Suprapubic skin (tissue), 4 donors: ENCODE results near the gene FILIP1L. TPM values are rescaled to one million over a fixed set of nuclear protein-coding genes. Genes with fewer than 3 reads are reported as not detected.

Experiments used
- DNase-seq, 2 donors: peaks; one replicate each; pipeline ENCODE4 v3.0.0-alpha.2; 2019; ENCODE audit warnings: low spot score in 2 of 2
- H3K27ac ChIP-seq: fragments of 200-600 bp; sonication (generic); one replicate; pipeline ENCODE4 v1.5.1; 2019
- H3K27me3 ChIP-seq: fragments of 200-600 bp; sonication (generic); one replicate; pipeline ENCODE4 v1.5.1; 2019
- H3K36me3 ChIP-seq: fragments of 200-600 bp; sonication (generic); one replicate; pipeline ENCODE4 v1.5.1; 2019
- H3K4me1 ChIP-seq: fragments of 200-600 bp; sonication (generic); one replicate; pipeline ENCODE4 v1.5.1; 2019
- H3K4me3 ChIP-seq: fragments of 200-600 bp; sonication (generic); one replicate; pipeline ENCODE4 v1.5.1; 2019; ENCODE audit warnings: mild to moderate bottlenecking
- H3K9me3 ChIP-seq: fragments of 200-600 bp; sonication (generic); one replicate; pipeline ENCODE4 v1.5.1; 2019
- EP300 ChIP-seq: sonication (generic); formaldehyde crosslinking; IDR thresholded peaks from one replicate; pipeline ENCODE4 v1.6.1; 2017; ENCODE audit warnings: antibody characterized with exemption
- POLR2A ChIP-seq, 2 donors: fragments of 450-650 bp; IDR thresholded peaks; one replicate each; pipeline ENCODE4 v1.6.1; 2017; ENCODE audit warnings: antibody characterized with exemption in 2 of 2, mild to moderate bottlenecking in 2 of 2, moderate library complexity in 2 of 2
- POLR2AphosphoS5 ChIP-seq, 3 donors: sonication (generic); formaldehyde crosslinking; IDR thresholded peaks; one replicate each; pipeline ENCODE4 v1.6.1; 2017; ENCODE audit warnings: antibody characterized with exemption in 3 of 3
- WGBS: methylation state at CpG from one replicate; pipeline ENCODE4 v1.1.5; 2018; 5-methylcytosine and 5-hydroxymethylcytosine counted together
- total RNA-seq, 4 donors: library from RNA; depleted of rRNA; stranded (reverse); fragments of >200 nt; gene quantifications; one replicate each; pipeline ENCODE4 v1.1.0, GENCODE V29; 2016
- TF ChIP-seq, protein P1 (sequence below), 2 donors: fragments of 200-600 bp in 1 of 2; fragments of 450-650 bp in 1 of 2; sonication (generic) in 1 of 2; IDR thresholded peaks; one replicate each; pipeline ENCODE4 v1.5.1; 2016 to 2019; ENCODE audit warnings: antibody characterized with exemption in 2 of 2, mild to moderate bottlenecking in 1 of 2, moderate library complexity in 1 of 2

FILIP1L gene
- total RNA-seq, 4 donors from 2014 or later = 14.0 to 19.9 (median 15.9) TPM

DNA sequence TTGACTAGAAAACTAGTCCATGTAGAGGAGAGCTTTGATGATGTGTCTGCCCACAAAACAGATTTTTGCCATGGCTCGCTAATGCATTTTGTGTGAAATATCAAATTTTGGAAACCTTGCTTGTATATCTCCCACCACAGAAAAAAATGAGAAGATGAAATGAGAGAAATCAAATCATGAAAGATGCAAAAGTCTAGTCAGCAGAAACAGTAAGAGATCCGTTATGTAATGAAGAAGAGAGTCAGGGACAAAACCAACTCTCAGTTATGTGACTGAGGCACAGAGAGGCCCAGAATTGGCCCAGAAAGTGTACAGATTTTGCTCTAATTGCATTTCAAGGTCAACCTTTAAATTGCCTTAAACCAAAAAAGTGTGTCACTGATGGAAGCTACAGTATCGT, 107.0 kb downstream of the FILIP1L start:
- WGBS = 94% methylated on average over 3 of the region's 3 CpGs
- H3K36me3 ChIP-seq = no peaks in the 10 kb centered on the region
- no peaks in the 10 kb centered on the region for H3K27me3 ChIP-seq
- no peaks in the 10 kb centered on the region for H3K9me3 ChIP-seq
- no peak overlapping the region for H3K4me3 ChIP-seq
- no peak for DNase-seq
- TF ChIP-seq, protein P1, sequence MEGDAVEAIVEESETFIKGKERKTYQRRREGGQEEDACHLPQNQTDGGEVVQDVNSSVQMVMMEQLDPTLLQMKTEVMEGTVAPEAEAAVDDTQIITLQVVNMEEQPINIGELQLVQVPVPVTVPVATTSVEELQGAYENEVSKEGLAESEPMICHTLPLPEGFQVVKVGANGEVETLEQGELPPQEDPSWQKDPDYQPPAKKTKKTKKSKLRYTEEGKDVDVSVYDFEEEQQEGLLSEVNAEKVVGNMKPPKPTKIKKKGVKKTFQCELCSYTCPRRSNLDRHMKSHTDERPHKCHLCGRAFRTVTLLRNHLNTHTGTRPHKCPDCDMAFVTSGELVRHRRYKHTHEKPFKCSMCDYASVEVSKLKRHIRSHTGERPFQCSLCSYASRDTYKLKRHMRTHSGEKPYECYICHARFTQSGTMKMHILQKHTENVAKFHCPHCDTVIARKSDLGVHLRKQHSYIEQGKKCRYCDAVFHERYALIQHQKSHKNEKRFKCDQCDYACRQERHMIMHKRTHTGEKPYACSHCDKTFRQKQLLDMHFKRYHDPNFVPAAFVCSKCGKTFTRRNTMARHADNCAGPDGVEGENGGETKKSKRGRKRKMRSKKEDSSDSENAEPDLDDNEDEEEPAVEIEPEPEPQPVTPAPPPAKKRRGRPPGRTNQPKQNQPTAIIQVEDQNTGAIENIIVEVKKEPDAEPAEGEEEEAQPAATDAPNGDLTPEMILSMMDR (IDR thresholded peaks at IDR 0.05) = no peak
- TF ChIP-seq POLR2A (IDR thresholded peaks at IDR 0.05) = no peak
- no peak for TF ChIP-seq EP300
- TF ChIP-seq POLR2AphosphoS5 (IDR thresholded peaks at IDR 0.05) = no peak
- no peak overlapping the region for H3K27ac ChIP-seq
- peaks cover 37% of the 10 kb centered on the region for H3K4me1 ChIP-seq

DNA sequence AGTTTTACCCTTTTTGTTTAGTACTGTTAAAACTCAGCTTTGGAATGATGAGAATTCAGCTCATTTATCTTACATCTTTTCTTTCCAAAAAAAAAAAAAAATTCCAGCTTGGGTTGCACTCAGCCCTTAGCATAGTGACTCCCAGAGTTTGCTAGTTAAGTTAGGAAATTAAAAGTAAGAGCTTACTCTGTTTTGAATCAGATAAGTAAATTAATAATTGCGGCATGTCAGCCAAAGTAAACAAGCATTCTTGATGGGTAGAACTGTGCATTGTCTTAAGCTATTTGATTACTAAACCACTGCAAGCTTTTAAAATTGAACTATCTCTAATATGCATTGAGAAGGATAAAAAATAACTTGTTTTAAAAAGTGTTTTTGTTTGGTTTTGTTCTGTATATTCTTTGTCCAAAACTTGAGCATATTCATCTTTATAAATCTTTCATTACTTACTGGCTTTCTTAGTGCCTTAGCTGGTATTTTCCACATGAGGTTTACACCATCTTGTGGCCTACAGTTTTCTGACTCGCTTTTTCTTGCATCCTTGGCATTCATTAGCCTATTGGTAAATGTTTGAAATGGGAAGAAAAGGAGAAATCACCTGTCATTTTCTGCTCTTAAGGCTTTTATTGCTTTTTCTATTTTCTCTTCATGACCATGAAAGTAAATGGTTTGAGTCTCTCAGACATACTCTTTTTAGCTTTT, 107.6 kb downstream of the FILIP1L start:
- Histone ChIP-seq H3K9me3 (no peaks in the 10 kb centered on the region), H3K27ac (no peak overlapping the region), H3K27me3 (no peaks in the 10 kb centered on the region), H3K36me3 (no peaks in the 10 kb centered on the region), H3K4me3 (no peak overlapping the region), H3K4me1 (peaks cover 43% of the 10 kb centered on the region)
- 41% methylated on average over 2 of the region's 2 CpGs for WGBS
- no peak for DNase-seq
- no peak for TF ChIP-seq POLR2A (IDR thresholded peaks at IDR 0.05)
- TF ChIP-seq EP300 = no peak
- TF ChIP-seq, protein P1 (IDR thresholded peaks at IDR 0.05) = no peak
- TF ChIP-seq POLR2AphosphoS5 (IDR thresholded peaks at IDR 0.05) = no peak

DNA sequence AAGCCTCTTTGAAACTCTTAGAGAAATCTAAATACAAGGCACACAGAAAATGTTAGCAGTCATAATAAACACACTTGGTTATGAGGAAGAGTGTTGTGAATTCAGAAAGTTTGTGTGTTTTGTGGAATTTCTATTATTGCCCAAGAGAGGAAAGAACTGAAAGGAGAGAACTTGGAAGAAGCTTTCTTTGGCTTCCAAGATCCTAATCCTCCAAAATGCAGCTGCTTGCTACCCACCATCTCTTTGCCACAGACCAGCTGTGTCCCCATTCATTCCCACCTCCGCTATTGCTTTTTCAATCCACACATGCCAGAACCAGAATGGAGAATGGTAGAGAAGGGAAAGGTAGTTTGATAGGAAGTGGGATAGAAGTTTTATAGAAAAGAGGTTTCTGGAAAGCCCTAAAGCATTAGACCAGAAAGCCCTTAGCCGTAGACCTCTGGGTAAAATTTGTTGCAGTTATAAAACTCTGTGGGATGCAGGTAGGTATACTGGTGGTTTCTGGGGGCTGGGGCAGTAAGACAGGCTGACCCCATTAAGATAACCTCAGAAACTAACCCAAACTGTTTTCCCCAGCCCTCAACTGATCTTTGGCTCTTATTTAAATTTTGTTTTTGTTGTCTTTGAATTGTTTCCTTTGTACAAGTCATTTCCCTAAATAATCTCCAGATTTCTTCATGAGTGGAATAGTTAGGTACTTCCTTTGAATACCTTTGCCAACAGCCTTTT, 108.5 kb downstream of the FILIP1L start:
- no peaks in the 10 kb centered on the region for H3K27me3 ChIP-seq
- no peak for TF ChIP-seq EP300
- no peak for TF ChIP-seq POLR2AphosphoS5 (IDR thresholded peaks at IDR 0.05)
- TF ChIP-seq, protein P1 (IDR thresholded peaks at IDR 0.05) = no peak
- no peak for TF ChIP-seq POLR2A (IDR thresholded peaks at IDR 0.05)
- 72% methylated on average over 2 of the region's 2 CpGs for WGBS

DNA sequence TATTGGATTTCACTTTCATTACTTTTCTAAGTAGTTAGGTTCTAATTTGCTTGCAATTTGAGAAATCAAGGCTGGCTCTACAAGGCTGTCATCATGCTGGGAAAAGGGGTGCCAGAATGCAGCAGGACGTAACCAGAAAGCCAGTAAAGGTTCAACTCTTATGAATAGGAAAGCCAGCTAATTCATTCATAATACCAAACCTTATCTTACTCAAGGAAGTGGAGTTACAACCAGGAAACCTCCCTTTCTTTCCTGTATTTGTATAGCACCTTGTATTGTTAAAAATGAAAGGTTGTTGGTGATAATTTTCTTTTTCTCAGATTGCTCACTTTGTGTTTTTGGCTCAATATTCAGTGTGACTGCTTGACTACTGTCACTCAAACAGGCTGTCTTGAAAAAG, 109.4 kb downstream of the FILIP1L start:
- 90% methylated on average over 1 of the region's 1 CpG for WGBS
- Histone ChIP-seq H3K4me3 (no peak overlapping the region), H3K4me1 (peaks cover 50% of the 10 kb centered on the region), H3K27ac (no peak overlapping the region), H3K9me3 (no peaks in the 10 kb centered on the region), H3K36me3 (no peaks in the 10 kb centered on the region), H3K27me3 (no peaks in the 10 kb centered on the region)
- DNase-seq = no peak
- no peak for TF ChIP-seq POLR2A (IDR thresholded peaks at IDR 0.05)
- TF ChIP-seq, protein P1 (IDR thresholded peaks at IDR 0.05) = no peak
- TF ChIP-seq POLR2AphosphoS5 (IDR thresholded peaks at IDR 0.05) = no peak
- TF ChIP-seq EP300 = no peak

More for the DNA sequence above, 108.5 kb downstream of the FILIP1L start:
- DNase-seq = no peak
- no peaks in the 10 kb centered on the region for H3K9me3 ChIP-seq
- H3K4me1 ChIP-seq = peaks cover 44% of the 10 kb centered on the region
- H3K4me3 ChIP-seq = no peak overlapping the region
- peak overlapping the region; percentile 8 for H3K27ac ChIP-seq
- H3K36me3 ChIP-seq = no peaks in the 10 kb centered on the region
